Measurements from ENCODE around the gene SLC41A1.

SLC41A1 gene

DNA sequence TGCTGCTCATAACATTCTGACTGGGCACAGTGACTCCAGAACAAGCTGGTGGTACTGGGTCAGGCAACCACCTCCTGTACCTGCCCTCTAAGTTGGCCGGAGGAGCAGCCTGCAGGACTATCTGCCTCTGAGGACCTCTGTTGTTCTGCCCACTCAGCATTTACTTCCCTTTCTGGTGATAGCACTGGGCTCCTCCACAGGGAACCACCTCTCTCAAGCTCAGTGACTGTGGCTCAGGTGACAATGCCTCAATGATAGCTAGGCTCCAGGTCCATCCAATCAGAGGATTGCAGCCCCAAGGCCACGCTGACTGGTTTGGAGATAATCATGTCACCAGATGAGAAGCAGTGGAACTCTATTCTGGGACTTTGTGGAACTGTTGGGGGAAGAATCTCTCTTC, 15.8 kb downstream of the SLC41A1 start:
- no peaks in the 10 kb centered on the region; the same call in 1 of the 2 replicates for H3K79me2 ChIP-seq (ENCODE audit: insufficient read depth, low read length)
- no peak overlapping the region for H2AFZ ChIP-seq (ENCODE audit: low read length)
- H3F3A ChIP-seq (ENCODE audit: low read depth): no peaks in the 10 kb centered on the region

DNA sequence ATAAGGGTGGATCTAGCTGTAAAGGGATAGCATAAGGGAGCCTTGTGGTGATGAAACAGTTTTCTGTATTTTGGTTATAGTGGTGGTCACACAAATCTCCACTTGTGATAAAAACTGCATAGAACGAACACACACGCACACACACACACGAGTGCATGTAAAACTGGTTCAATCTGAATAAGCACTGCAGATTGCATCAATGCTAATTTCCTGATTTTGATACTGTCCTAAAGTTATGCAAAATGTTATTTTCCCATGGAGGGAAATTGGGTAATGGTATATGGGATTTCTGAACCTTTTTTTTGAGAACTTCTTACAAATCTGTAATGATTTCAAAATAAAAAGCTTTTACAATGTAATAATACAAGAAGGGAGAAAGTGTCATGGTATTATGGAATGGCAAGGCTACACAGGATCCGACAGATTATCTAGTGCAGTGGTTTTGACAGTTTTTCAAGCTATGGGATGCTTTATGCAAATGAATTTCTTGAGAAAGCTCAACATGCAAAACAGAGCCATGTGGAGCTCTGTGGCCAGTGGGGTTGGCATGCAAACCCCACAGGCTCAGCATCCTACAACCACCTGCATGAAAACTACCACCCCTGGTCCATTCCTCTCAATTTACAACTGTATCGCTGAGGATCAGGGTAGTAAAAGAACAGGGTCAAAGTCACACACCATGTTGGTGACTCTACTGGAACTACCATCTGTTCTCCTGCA, 18.8 kb downstream of the SLC41A1 start:
- H3K9me2 ChIP-seq (replicated peaks; ENCODE audit: low read depth, low read length): no peaks in the 10 kb centered on the region
- no peak overlapping the region for H3K4me3 ChIP-seq (ENCODE audit: low read length, poor library complexity, severe bottlenecking)
- H3K9ac ChIP-seq (ENCODE audit: low read depth, low read length, poor library complexity, severe bottlenecking): no peak overlapping the region
- H3F3A ChIP-seq (ENCODE audit: low read depth): no peaks in the 10 kb centered on the region
- H3K27me3 ChIP-seq (ENCODE audit: insufficient read depth, low read length, poor library complexity, severe bottlenecking): no peaks in the 10 kb centered on the region
- H3K4me2 ChIP-seq (ENCODE audit: low read depth, low read length, poor library complexity, severe bottlenecking): no peak overlapping the region
- H3K4me1 ChIP-seq (ENCODE audit: insufficient read depth, low read length, poor library complexity, severe bottlenecking): no peaks in the 10 kb centered on the region
- peaks cover 80% of the 10 kb centered on the region; the same call in 1 of the 2 replicates for H3K36me3 ChIP-seq (ENCODE audit: insufficient read depth, low read length)
- no peak overlapping the region for H2AFZ ChIP-seq (ENCODE audit: low read length)
- TF ChIP-seq EZH2phosphoT487 (IDR thresholded peaks at IDR 0.05; ENCODE audit: borderline replicate concordance): no peak
- TF ChIP-seq, protein P1, sequence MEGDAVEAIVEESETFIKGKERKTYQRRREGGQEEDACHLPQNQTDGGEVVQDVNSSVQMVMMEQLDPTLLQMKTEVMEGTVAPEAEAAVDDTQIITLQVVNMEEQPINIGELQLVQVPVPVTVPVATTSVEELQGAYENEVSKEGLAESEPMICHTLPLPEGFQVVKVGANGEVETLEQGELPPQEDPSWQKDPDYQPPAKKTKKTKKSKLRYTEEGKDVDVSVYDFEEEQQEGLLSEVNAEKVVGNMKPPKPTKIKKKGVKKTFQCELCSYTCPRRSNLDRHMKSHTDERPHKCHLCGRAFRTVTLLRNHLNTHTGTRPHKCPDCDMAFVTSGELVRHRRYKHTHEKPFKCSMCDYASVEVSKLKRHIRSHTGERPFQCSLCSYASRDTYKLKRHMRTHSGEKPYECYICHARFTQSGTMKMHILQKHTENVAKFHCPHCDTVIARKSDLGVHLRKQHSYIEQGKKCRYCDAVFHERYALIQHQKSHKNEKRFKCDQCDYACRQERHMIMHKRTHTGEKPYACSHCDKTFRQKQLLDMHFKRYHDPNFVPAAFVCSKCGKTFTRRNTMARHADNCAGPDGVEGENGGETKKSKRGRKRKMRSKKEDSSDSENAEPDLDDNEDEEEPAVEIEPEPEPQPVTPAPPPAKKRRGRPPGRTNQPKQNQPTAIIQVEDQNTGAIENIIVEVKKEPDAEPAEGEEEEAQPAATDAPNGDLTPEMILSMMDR (conservative IDR thresholded peaks at IDR 0.05; ENCODE audit: low read length): no peak
- H3K79me2 ChIP-seq (ENCODE audit: insufficient read depth, low read length): no peaks in the 10 kb centered on the region
- no peaks in the 10 kb centered on the region for H3K9me3 ChIP-seq (ENCODE audit: insufficient read depth, low read depth, low read length)
- H4K20me1 ChIP-seq (ENCODE audit: insufficient read depth, low read length, poor library complexity, severe bottlenecking): no peaks in the 10 kb centered on the region

More for the DNA sequence above, 15.8 kb downstream of the SLC41A1 start:
- no peaks in the 10 kb centered on the region for H3K9me2 ChIP-seq (replicated peaks; ENCODE audit: low read depth, low read length)
- TF ChIP-seq, protein P1 (conservative IDR thresholded peaks at IDR 0.05; ENCODE audit: low read length): no peak
- no peak for TF ChIP-seq EZH2phosphoT487 (IDR thresholded peaks at IDR 0.05; ENCODE audit: borderline replicate concordance)
- H3K4me1 ChIP-seq (ENCODE audit: insufficient read depth, low read length, poor library complexity, severe bottlenecking): no peaks in the 10 kb centered on the region
- no peaks in the 10 kb centered on the region for H3K27me3 ChIP-seq (ENCODE audit: insufficient read depth, low read length, poor library complexity, severe bottlenecking)
- no peaks in the 10 kb centered on the region for H4K20me1 ChIP-seq (ENCODE audit: insufficient read depth, low read length, poor library complexity, severe bottlenecking)
- H3K4me3 ChIP-seq (ENCODE audit: low read length, poor library complexity, severe bottlenecking): no peak overlapping the region
- H3K9ac ChIP-seq (ENCODE audit: low read depth, low read length, poor library complexity, severe bottlenecking): no peak overlapping the region
- H3K9me3 ChIP-seq (ENCODE audit: insufficient read depth, low read depth, low read length): no peaks in the 10 kb centered on the region
- H3K36me3 ChIP-seq (ENCODE audit: insufficient read depth, low read length): peaks cover 81% of the 10 kb centered on the region; the same call in 1 of the 2 replicates
- H3K4me2 ChIP-seq (ENCODE audit: low read depth, low read length, poor library complexity, severe bottlenecking): no peak overlapping the region

DNA sequence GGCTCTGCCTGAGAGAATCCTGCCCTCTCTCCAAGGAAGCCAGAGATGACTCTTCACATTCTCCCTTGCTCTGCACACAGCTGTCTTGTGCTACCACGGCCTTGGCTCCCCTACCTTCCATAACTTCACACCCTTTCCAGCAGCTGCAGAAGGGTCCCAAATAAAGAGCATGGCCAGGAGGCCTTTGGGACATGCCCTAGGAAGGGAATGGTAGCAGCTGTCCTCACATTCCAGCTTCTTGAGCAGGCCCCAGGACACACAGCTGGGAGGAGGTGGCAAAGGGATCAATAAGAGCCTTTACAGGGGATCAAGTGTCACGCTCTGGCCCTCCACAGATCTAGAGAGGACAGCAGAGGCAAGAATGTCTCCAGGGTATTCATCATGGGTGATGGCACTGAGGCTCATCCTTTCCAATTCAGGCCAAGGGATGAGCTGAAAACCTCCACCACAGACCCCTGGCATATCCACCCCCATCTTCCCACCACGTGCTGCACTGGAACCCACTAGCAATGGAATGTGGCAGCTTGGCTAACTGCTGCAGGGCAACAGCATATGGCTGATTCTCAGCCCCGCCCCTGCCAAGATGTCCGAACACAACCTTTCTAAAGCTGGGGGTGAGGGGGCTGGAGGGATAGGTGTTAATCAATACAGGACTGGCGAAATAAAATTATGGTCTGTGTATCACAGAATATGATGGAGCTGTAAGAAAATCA, 19.9 kb downstream of the SLC41A1 start:
- Histone ChIP-seq H3K9me3 (ENCODE audit: insufficient read depth, low read depth, low read length) (no peaks in the 10 kb centered on the region), H3K9ac (ENCODE audit: low read depth, low read length, poor library complexity, severe bottlenecking) (no peak overlapping the region), H3K27me3 (ENCODE audit: insufficient read depth, low read length, poor library complexity, severe bottlenecking) (no peaks in the 10 kb centered on the region), H2AFZ (ENCODE audit: low read length) (no peak overlapping the region), H3K9me2 (replicated peaks; ENCODE audit: low read depth, low read length) (no peaks in the 10 kb centered on the region), H3F3A (ENCODE audit: low read depth) (no peaks in the 10 kb centered on the region), H3K79me2 (ENCODE audit: insufficient read depth, low read length) (no peaks in the 10 kb centered on the region), H3K4me3 (ENCODE audit: low read length, poor library complexity, severe bottlenecking) (no peak overlapping the region), H3K4me1 (ENCODE audit: insufficient read depth, low read length, poor library complexity, severe bottlenecking) (no peaks in the 10 kb centered on the region), H3K4me2 (ENCODE audit: low read depth, low read length, poor library complexity, severe bottlenecking) (no peak overlapping the region), H4K20me1 (ENCODE audit: insufficient read depth, low read length, poor library complexity, severe bottlenecking) (no peaks in the 10 kb centered on the region), H3K36me3 (ENCODE audit: insufficient read depth, low read length) (peaks cover 70% of the 10 kb centered on the region; the same call in 1 of the 2 replicates)
- TF ChIP-seq EZH2phosphoT487 (IDR thresholded peaks at IDR 0.05; ENCODE audit: borderline replicate concordance): no peak
- TF ChIP-seq, protein P1 (conservative IDR thresholded peaks at IDR 0.05; ENCODE audit: low read length): no peak

Measured in Loucy (cell line).